IMR-90 (cell line): Measurements from ENCODE around the gene EMCN. TPM values are rescaled to one million over a fixed set of nuclear protein-coding genes. Genes with fewer than 3 reads are reported as not detected.

Experiments used
- ATAC-seq: fragments of 200-7000 bp; cut with Tn5 transposase; 2 replicates; pipeline ENCODE4 v1.9.1; 2020; ENCODE audit warnings: low read depth, mild to moderate bottlenecking, moderate library complexity
- BruUV-seq: library from RNA; stranded (reverse); fragments of 400-500 nt; replicated peaks from 2 replicates; lab custom pipeline; 2021; lab: Mats Ljungman, UMichigan
- CTCF ChIA-PET: fragments of 300-600 bp; formaldehyde crosslinking; extraction: SDS; loops from one replicate; lab custom pipeline; 2021; ENCODE audit warnings: antibody characterized with exemption; lab: Yijun Ruan, JAX
- POLR2A ChIA-PET: fragments of 300-600 bp; sonication (Branson Sonifier 250); formaldehyde crosslinking; loops from one replicate; lab custom pipeline; 2022; ENCODE audit warnings: antibody characterized with exemption; ENCODE audit not compliant: unreplicated experiment; lab: Charles Lee
- DNase-seq: peaks from one replicate; pipeline ENCODE4 v3.0.0; 2013
- H2AFZ ChIP-seq: replicated peaks from 2 replicates; pipeline ENCODE3; 2013; ENCODE audit warnings: low read length, mild to moderate bottlenecking; ENCODE audit not compliant: poor library complexity
- H2AK5ac ChIP-seq: 2 replicates; pipeline ENCODE4 v1.6.1; 2013; ENCODE audit warnings: low read depth, low read length, inconsistent platforms
- H2AK9ac ChIP-seq: replicated peaks from 2 replicates; pipeline ENCODE3; 2013; ENCODE audit warnings: mild to moderate bottlenecking, low read depth, low read length, moderate library complexity; ENCODE audit not compliant: poor library complexity
- H2BK120ac ChIP-seq: 2 replicates; pipeline ENCODE4 v1.6.1; 2013; ENCODE audit warnings: low read depth, low read length, inconsistent platforms
- H2BK15ac ChIP-seq: 3 replicates; pipeline ENCODE4 v1.6.1; 2013; ENCODE audit warnings: low read depth, low read length, inconsistent platforms
- H2BK20ac ChIP-seq: 2 replicates; pipeline ENCODE4 v1.6.1; 2013; ENCODE audit warnings: low read depth, mild to moderate bottlenecking, inconsistent platforms, low read length, moderate library complexity
- H2BK5ac ChIP-seq: 2 replicates; pipeline ENCODE4 v1.6.1; 2013; ENCODE audit warnings: mild to moderate bottlenecking, low read depth, low read length, inconsistent platforms; ENCODE audit not compliant: poor library complexity, severe bottlenecking
- H3K14ac ChIP-seq: replicated peaks from 2 replicates; pipeline ENCODE4 v1.6.1; 2013; ENCODE audit warnings: low read depth, low read length, inconsistent platforms
- H3K18ac ChIP-seq: 2 replicates; pipeline ENCODE4 v1.6.1; 2013; ENCODE audit warnings: low read depth, low read length, control low read depth
- H3K23ac ChIP-seq: 2 replicates; pipeline ENCODE4 v1.6.1; 2013; ENCODE audit warnings: low read depth, low read length, inconsistent platforms
- H3K27ac ChIP-seq: 2 replicates; pipeline ENCODE4 v1.5.1; 2013; ENCODE audit warnings: mild to moderate bottlenecking, control low read depth, low read length; ENCODE audit not compliant: insufficient read depth
- H3K27me3 ChIP-seq: 2 replicates; pipeline ENCODE4 v1.6.1; 2013; ENCODE audit warnings: low read length; ENCODE audit not compliant: control insufficient read depth, insufficient read depth
- H3K36me3 ChIP-seq: 2 replicates; pipeline ENCODE4 v1.6.1; 2013; ENCODE audit warnings: low read length, mixed read lengths; ENCODE audit not compliant: control insufficient read depth, insufficient read depth
- H3K4ac ChIP-seq: 2 replicates; pipeline ENCODE4 v1.6.1; 2013; ENCODE audit warnings: low read depth, low read length, inconsistent platforms
- H3K4me1 ChIP-seq: 2 replicates; pipeline ENCODE4 v1.6.1; 2013; ENCODE audit warnings: low read length, mixed read lengths; ENCODE audit not compliant: control insufficient read depth, insufficient read depth
- H3K4me2 ChIP-seq: 2 replicates; pipeline ENCODE4 v1.6.1; 2013; ENCODE audit warnings: low read depth, mild to moderate bottlenecking, control low read depth, low read length, moderate library complexity
- H3K4me3 ChIP-seq: 2 replicates; pipeline ENCODE4 v1.5.1; 2013; ENCODE audit warnings: low read depth, mild to moderate bottlenecking, control low read depth, low read length, moderate library complexity; ENCODE audit not compliant: insufficient read depth
- H3K56ac ChIP-seq: 2 replicates; pipeline ENCODE4 v1.6.1; 2013; ENCODE audit warnings: low read length, inconsistent platforms; ENCODE audit not compliant: insufficient read depth; ENCODE audit errors: extremely low read depth
- H3K79me1 ChIP-seq, 2 experiments: 2 replicates each; pipeline ENCODE4 v1.6.1; 2013; ENCODE audit warnings: low read length in 2 of 2, inconsistent platforms in 1 of 2, low read depth in 1 of 2
- H3K9ac ChIP-seq: 2 replicates; pipeline ENCODE4 v1.6.1; 2013; ENCODE audit warnings: low read depth, low read length, control low read depth
- H3K9me1 ChIP-seq: 2 replicates; pipeline ENCODE4 v1.6.1; 2013; ENCODE audit warnings: low read length, inconsistent platforms; ENCODE audit not compliant: insufficient read depth
- H3K9me3 ChIP-seq: 2 replicates; pipeline ENCODE4 v1.6.1; 2013; ENCODE audit warnings: low read length; ENCODE audit not compliant: control insufficient read depth, insufficient read depth
- H4K20me1 ChIP-seq: 2 replicates; pipeline ENCODE4 v1.6.1; 2013; ENCODE audit warnings: low read length, inconsistent platforms; ENCODE audit not compliant: insufficient read depth
- H4K5ac ChIP-seq: 2 replicates; pipeline ENCODE4 v1.6.1; 2013; ENCODE audit warnings: mild to moderate bottlenecking, low read depth, low read length, control low read depth
- H4K8ac ChIP-seq, 2 experiments: 2 replicates each; pipeline ENCODE4 v1.6.1; 2013; ENCODE audit warnings: low read depth in 2 of 2, low read length in 2 of 2, control low read depth in 1 of 2, inconsistent platforms in 1 of 2
- H4K91ac ChIP-seq: 2 replicates; pipeline ENCODE4 v1.6.1; 2013; ENCODE audit warnings: low read depth, low read length, inconsistent platforms; ENCODE audit not compliant: insufficient read depth
- BHLHE40 ChIP-seq: fragments of 150-350 bp; IDR thresholded peaks from 2 replicates; pipeline ENCODE4 v1.6.1; 2016; ENCODE audit warnings: mild to moderate bottlenecking, low read depth, low read length
- CHD1 ChIP-seq: IDR thresholded peaks from 2 replicates; pipeline ENCODE4 v1.6.1; 2012; ENCODE audit warnings: low read depth, low read length, improper control_type of control experiment
- CTCF ChIP-seq: conservative IDR thresholded peaks from 2 replicates; pipeline ENCODE4 v1.5.1; 2012; ENCODE audit warnings: mild to moderate bottlenecking, low read depth, low read length, improper control_type of control experiment
- ELK1 ChIP-seq: fragments of 150-350 bp; IDR thresholded peaks from 2 replicates; pipeline ENCODE4 v1.6.1; 2016; ENCODE audit warnings: low read depth, mild to moderate bottlenecking, low read length, moderate library complexity, borderline replicate concordance
- FOS ChIP-seq: fragments of 150-350 bp; IDR thresholded peaks from 2 replicates; pipeline ENCODE4 v1.6.1; 2016; ENCODE audit warnings: low read depth, low read length
- MAFK ChIP-seq: IDR thresholded peaks from 2 replicates; pipeline ENCODE4 v1.6.1; 2012; ENCODE audit warnings: low read depth, low read length, improper control_type of control experiment
- MAZ ChIP-seq: IDR thresholded peaks from 2 replicates; pipeline ENCODE4 v1.6.1; 2012; ENCODE audit warnings: low read depth, mild to moderate bottlenecking, low read length, improper control_type of control experiment, moderate library complexity, borderline replicate concordance
- MXI1 ChIP-seq: IDR thresholded peaks from 2 replicates; pipeline ENCODE4 v1.6.1; 2012; ENCODE audit warnings: low read depth, mild to moderate bottlenecking, low read length, moderate library complexity, borderline replicate concordance
- NFE2L2 ChIP-seq: fragments of 150-350 bp; IDR thresholded peaks from 2 replicates; pipeline ENCODE4 v1.6.1; 2016; ENCODE audit warnings: low read depth, mild to moderate bottlenecking, low read length
- POLR2A ChIP-seq: IDR thresholded peaks from 2 replicates; pipeline ENCODE4 v1.6.1; 2012; ENCODE audit warnings: mild to moderate bottlenecking, low read depth, low read length
- RAD21 ChIP-seq: IDR thresholded peaks from 2 replicates; pipeline ENCODE4 v1.6.1; 2012; ENCODE audit warnings: low read length, improper control_type of control experiment
- RCOR1 ChIP-seq: IDR thresholded peaks from 2 replicates; pipeline ENCODE4 v1.6.1; 2012; ENCODE audit warnings: mild to moderate bottlenecking, low read length, improper control_type of control experiment; ENCODE audit not compliant: insufficient replicate concordance
- SMC3 ChIP-seq: fragments of 150-350 bp; IDR thresholded peaks from 2 replicates; pipeline ENCODE4 v1.6.1; 2016; ENCODE audit warnings: low read depth, mild to moderate bottlenecking, antibody characterized with exemption, low read length, moderate library complexity
- USF2 ChIP-seq: fragments of 150-350 bp; IDR thresholded peaks from 2 replicates; pipeline ENCODE4 v1.6.1; 2017; ENCODE audit warnings: mild to moderate bottlenecking, antibody characterized with exemption, low read length, low read depth
- WGBS, 2 experiments: methylation state at CpG; one replicate each; pipeline versions ENCODE4 v1.1.5 to v1.1.7; 2013; ENCODE audit warnings: missing lambda C conversion rate in 2 of 2; ENCODE audit not compliant: insufficient read length in 1 of 2; ENCODE audit errors: extremely low coverage in 2 of 2; 5-methylcytosine and 5-hydroxymethylcytosine counted together
- dilution Hi-C: fragments of 300-500 bp; cut with HindIII; formaldehyde crosslinking; loops from one replicate; pipeline ENCODE4 v1.14.3; 2018; ENCODE audit warnings: low sequenced_read_pairs; ENCODE audit not compliant: unreplicated experiment
- in situ Hi-C: fragments of 300-500 bp; cut with MboI; formaldehyde crosslinking; loops from 3 replicates; pipeline ENCODE4 v1.14.3; 2019; ENCODE audit warnings: low sequenced_read_pairs, inconsistent platforms, mixed read lengths
- intact Hi-C: fragments of 100-400 bp; cut with micrococcal nuclease; formaldehyde crosslinking; loops from 2 replicates; pipeline ENCODE4 v1.10.0; 2022
- polyA plus RNA-seq, 3 experiments: library from polyadenylated mRNA; depleted of rRNA; stranded (reverse); fragments of >200 nt; gene quantifications; 2 replicates each; pipeline ENCODE4 v1.2.3, GENCODE V29; 2012; ENCODE audit warnings: low replicate concordance in 1 of 3
- total RNA-seq: library from RNA; depleted of rRNA; stranded (reverse); fragments of >200 nt; gene quantifications from 2 replicates; pipeline ENCODE4 v1.2.3, GENCODE V29; 2012

The EMCN gene
- total and polyA plus RNA-seq, 2 of the 4 experiments (the other 2 are of a cell fraction) = not detected

- Histone ChIP-seq H3K23ac (no peak overlapping the region), H4K20me1 (no peaks in the 10 kb centered on the region), H4K8ac (no peak overlapping the region), H3K27ac (no peak overlapping the region), H3K4me2 (no peak overlapping the region), H3K18ac (no peak overlapping the region), H4K91ac (no peak overlapping the region), H3K4ac (no peak overlapping the region), H3K9me3 (no peaks in the 10 kb centered on the region), H2BK120ac (no peak overlapping the region), H2BK15ac (no peak overlapping the region), H2AK9ac (no peak overlapping the region), H2BK5ac (no peak overlapping the region), H2BK20ac (no peak overlapping the region), H3K9ac (no peak overlapping the region), H4K5ac (no peak overlapping the region), H3K27me3 (no peaks in the 10 kb centered on the region), H3K14ac (no peak overlapping the region), H3K9me1 (no peaks in the 10 kb centered on the region), H2AFZ (no peak overlapping the region), H3K79me1 (no peaks in the 10 kb centered on the region), H3K4me1 (no peaks in the 10 kb centered on the region), H2AK5ac (no peak overlapping the region), H3K56ac (no peak overlapping the region), H3K36me3 (no peaks in the 10 kb centered on the region), H3K4me3 (no peak overlapping the region)
- POLR2A ChIA-PET = no interaction called here
- in situ Hi-C loops (no loop called here), intact Hi-C loops (no loop called here), dilution Hi-C loops (no loop called here)
- no TSS peak for BruUV-seq
- CTCF ChIA-PET = interaction anchor here (0.9 kb wide), 1 partner anchor 11 kb away, joined by 3 read pairs; no protein-coding TSS in a partner anchor
- TF ChIP-seq MAFK (no peak), USF2 (no peak), FOS (no peak), CTCF (no peak), RAD21 (no peak), CHD1 (no peak), SMC3 (no peak), RCOR1 (no peak), MAZ (no peak), ELK1 (no peak), MXI1 (no peak), POLR2A (no peak), BHLHE40 (no peak), NFE2L2 (no peak)
- WGBS, 2 experiments = no CpG with 5 or more reads among the region's 5 CpGs
- DNase-seq (no peak), ATAC-seq (no peak)
Measured at GRCh38 chr4:100511896-100512295, 5.9 kb downstream of the EMCN start.
